GF-D8 (cell line): ENCODE measurements around the gene GEMIN4.
"Not testable (repeated sequence)": the region's sequence is repeated elsewhere in the genome, so short reads cannot be mapped to it uniquely, and the experiment has no call there.

Experiments
- DNase-seq: peaks from one replicate; lab custom pipeline; 2025; lab: John Stamatoyannopoulos, UW

GEMIN4 gene

GRCh38 chr17:752002-752619 lies at the start of gene GEMIN4:
TSS of gene GEMIN4 (minus strand) at chr17:752264. CDS start at chr17:752142, 122 bp downstream.
- DNase-seq = peak; percentile 16

- no peak for DNase-seq
These were observed 49.6 kb upstream of the GEMIN4 start for GRCh38 chr17:801660-802059.

- DNase-seq = no peak
These were observed 48.6 kb upstream of the GEMIN4 start for GRCh38 chr17:800446-801242.

GRCh38 chr17:799261-799660 lies 47.2 kb upstream of the GEMIN4 start:
- DNase-seq = no peak

- DNase-seq = no peak
These were observed 46.2 kb upstream of the GEMIN4 start for GRCh38 chr17:798246-798645.

- no peak for DNase-seq
These were observed 45.3 kb upstream of the GEMIN4 start for GRCh38 chr17:797236-797840.

GRCh38 chr17:796609-797008 lies 44.5 kb upstream of the GEMIN4 start:
- DNase-seq = no peak

- DNase-seq = no peak
These were observed 43.7 kb upstream of the GEMIN4 start for GRCh38 chr17:795721-796120.

GRCh38 chr17:795276-795675 lies 43.2 kb upstream of the GEMIN4 start:
- DNase-seq = no peak

- no peak for DNase-seq
These were observed 42.8 kb upstream of the GEMIN4 start for GRCh38 chr17:794876-795275.

- no peak for DNase-seq
These were observed 40.2 kb upstream of the GEMIN4 start for GRCh38 chr17:792277-792676.

- no peak for DNase-seq
These were observed 39.8 kb upstream of the GEMIN4 start for GRCh38 chr17:791829-792228.

- not testable (repeated sequence) for DNase-seq
These were observed 38.8 kb upstream of the GEMIN4 start for GRCh38 chr17:790874-791247.

- DNase-seq = not testable (repeated sequence)
These were observed 38.1 kb upstream of the GEMIN4 start for GRCh38 chr17:789931-790873.

GRCh38 chr17:789160-789840 lies 37.2 kb upstream of the GEMIN4 start:
- no peak for DNase-seq

GRCh38 chr17:788551-788950 lies 36.5 kb upstream of the GEMIN4 start:
- DNase-seq = no peak

- DNase-seq = no peak
These were observed 35.7 kb upstream of the GEMIN4 start for GRCh38 chr17:787641-788221.

GRCh38 chr17:785901-786300 lies 33.8 kb upstream of the GEMIN4 start:
- not testable (repeated sequence) for DNase-seq

- DNase-seq = no peak
These were observed 32.1 kb upstream of the GEMIN4 start for GRCh38 chr17:784143-784542.

GRCh38 chr17:781805-782731 lies 30.0 kb upstream of the GEMIN4 start, which contains the start of the genes GLOD4 and MRM3:
TSS of gene GLOD4 (minus strand) at chr17:782280. CDS start at chr17:782255, 25 bp downstream.
TSS of gene MRM3 (plus strand) at chr17:782353. CDS start at chr17:782379, 26 bp downstream.
- DNase-seq = peak; percentile 3
